Measurements from ENCODE around the gene KIAA1217. TPM values are rescaled to one million over a fixed set of nuclear protein-coding genes. Genes with fewer than 3 reads are reported as not detected.
A peak's percentile ranks its signal among the peaks of the same experiment; 100 is the strongest.
"Not testable (repeated sequence)": the region's sequence is repeated elsewhere in the genome, so short reads cannot be mapped to it uniquely, and the experiment has no call there.

KIAA1217 gene
- polyA plus RNA-seq, 1 donor: 41.8 TPM

DNA sequence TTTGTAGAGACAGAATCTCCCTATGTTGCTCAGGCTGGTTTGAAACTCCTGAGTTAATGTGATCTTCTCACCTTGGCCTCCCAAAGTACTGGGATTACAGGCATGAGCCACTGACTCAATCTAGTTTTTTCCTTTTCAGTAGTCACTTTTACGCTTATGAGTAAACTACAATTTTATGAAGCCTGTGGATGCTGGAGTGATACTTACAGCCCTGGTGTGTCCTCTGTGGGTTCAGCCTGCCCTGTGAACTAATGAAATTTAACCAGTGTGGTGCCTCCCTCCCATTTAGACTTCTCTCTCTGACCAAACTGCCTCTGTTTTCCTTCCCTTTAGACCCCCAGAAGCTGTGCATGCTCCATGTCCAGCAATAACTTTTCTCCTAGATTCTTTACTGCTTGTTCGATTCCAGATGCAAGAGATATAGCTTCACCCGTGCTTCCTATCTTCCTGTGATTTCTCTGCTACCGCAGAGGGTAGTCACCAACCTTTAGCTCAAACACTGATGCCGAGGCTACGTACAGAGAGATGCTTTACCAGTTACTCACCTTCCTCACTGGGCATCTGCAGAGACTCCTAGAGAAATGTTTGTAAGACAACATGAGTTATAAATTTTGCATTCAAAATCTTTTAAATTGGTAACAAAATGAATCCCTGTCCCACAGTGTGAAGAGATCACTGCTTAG lies 90.8 kb downstream of the KIAA1217 start:
- no peak for DNase-seq

DNA sequence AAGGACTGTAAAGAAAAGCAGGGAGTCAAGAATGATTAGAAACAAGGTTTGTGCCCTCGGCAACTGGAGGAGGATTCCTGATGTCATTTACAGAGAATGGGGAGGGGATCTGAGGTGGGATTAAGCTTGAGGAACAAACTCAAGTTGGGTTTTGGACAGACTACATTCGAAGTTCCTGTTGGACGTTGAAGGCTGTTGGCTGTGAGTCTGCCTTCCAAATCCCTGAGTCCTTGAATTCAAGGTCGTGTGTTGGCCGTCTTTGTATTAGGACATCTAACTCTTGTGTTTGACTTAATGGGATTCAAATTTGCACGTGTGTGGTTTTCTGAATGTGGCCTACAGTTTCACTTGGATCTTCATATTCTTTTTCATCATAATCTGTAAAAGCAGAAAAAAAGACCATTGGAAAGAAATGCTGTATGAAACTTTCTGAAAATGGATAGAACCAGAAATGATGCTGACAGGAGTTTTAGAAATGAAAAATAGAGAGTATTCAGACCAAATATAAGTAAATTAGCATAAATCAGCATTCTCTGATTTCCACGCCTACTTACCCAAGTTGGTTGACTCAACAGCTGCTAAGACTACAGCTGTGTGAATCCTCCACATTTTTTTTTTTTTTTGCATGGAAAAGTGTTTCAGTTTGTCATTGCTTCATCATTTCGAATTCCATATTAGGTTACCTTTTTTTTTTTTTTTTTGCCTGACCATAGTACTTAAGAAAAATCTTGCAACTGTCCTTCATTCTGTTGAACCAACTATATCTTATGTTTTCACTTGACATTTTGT lies 94.8 kb downstream of the KIAA1217 start:
- DNase-seq: no peak

DNA sequence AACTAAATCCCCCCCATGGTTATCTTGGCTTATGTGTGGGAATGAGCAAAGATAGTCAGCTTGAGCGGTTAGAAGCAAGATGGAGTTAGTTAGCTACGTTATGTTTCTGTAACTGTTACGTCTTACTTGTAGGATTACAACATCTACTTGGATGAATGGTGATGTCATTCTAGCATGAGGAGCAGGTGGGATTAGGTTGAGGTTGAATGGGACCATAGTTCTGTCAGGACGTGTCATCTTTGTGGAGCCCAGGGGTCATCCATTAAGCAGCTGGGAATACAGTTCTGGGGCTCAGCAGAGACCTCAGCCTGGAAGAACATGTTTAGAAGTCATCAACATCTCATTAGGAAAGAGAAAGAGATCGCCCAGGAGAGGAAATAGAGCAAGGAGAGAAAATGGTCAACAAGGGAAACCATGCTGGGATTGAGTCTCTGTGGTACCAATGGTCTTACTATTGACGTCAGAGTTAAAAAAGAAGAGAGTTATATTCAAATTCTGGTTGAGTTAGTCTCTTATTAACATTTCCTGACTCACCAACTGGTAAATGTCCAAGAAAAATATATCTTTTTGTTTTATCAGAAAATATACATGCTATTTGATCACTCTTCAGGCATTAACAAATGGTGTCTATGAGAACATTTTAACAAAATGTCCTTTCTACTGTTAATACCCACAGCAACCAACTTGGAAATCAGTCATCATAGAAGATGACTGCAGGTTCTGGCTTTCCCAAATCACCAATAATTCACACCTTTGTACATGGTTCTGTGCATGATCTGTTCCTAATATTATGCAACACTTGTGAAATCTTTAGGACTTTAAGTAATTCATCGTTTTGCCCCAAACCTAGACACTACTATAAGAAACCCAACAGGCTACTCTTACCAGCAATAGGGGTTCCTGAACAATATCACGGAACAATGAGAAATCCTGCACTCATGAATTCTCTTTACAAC lies 96.9 kb downstream of the KIAA1217 start:
- DNase-seq: no peak

DNA sequence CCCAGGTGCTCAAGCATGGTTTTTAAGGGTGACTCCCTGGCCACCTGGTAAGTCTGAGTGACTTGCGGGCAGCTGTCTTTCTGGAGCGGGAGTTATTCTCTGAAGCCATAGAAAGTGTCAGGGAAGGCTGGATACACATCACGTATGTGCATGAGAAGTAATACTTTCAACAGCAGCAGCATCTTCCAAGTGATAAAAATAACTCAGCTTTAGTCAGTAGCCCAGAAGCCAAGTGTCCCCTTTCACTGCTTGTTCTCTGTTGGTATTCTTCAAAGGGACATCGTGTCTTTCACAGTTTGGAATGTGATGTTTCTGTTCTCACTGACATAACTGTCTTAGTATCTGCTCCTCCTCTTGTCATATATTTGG lies 97.6 kb downstream of the KIAA1217 start:
- DNase-seq: no peak

DNA sequence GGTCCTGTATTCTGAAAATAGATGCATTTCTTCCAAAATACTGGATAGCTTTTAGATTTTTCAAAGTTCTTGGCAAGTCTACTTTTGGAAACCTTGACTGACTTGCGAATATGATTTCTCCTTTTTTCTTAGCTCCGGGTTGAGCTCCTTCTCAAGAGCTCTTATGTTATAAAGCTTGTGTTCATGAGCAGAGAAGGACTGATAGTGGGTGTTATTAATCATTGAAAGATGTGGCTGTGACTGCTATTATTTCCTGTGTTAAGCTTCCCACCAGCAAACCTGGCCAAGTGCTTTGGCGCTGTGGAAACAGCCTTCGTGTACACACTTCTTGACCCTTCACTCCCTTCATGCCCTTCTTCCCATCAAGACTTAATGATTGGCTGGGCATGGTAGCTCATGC lies 98.2 kb downstream of the KIAA1217 start:
- DNase-seq: no peak

DNA sequence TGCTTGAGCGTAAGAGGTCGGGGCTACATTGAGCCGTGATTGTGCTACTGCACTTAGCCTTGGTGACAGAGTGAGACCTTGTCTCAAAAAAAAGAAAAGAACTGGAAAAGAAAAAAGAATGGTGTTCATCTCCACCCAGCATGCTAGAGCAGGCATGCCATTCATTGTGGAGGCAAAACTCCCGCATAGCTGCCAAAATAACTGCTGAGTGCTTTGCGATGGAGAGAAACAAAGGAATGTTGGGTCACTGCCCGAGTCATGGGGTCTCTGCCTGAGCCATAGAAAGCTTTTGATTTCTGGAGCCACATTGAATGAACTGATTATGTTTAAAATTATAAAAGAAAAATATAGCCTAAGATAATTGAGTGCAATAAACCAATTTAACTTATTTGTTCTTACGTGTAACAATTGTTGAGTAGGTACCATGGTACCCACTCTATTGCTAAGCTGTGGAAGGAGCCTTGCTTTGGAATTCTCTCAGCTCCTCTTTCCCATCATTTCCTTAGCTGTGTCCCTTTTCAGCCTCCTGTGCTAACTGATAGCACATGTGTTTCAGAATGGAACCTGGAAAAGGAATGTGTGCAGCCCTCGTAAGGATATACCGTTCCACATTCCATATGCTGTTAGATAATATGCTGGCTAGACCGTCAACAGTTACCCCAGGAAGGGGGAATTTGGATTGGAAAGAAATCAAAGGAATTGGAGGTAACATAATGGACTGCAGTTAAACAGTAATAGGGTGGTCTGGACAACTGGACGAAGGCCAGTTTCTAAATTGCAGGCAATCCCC lies 99.0 kb downstream of the KIAA1217 start:
- DNase-seq: no peak

DNA sequence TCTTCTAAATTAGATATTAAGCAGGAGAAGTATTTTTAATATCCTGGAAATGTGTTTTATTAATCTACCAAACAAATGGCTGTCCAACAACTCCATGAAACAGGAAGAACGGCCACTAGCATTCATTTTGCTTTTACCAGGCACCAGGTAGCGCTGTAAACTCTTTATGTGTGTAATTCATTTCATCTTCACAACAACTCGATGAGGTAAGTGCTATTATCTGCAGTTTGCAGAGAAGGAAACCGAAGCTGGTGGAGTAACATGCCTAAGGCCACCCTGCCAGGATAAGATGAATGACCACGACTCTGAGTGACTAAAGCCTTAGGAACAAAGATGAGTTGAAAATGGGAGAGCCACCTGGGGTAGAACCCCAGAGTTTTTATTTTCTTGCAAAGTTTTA lies 101.2 kb downstream of the KIAA1217 start:
- DNase-seq: no peak

DNA sequence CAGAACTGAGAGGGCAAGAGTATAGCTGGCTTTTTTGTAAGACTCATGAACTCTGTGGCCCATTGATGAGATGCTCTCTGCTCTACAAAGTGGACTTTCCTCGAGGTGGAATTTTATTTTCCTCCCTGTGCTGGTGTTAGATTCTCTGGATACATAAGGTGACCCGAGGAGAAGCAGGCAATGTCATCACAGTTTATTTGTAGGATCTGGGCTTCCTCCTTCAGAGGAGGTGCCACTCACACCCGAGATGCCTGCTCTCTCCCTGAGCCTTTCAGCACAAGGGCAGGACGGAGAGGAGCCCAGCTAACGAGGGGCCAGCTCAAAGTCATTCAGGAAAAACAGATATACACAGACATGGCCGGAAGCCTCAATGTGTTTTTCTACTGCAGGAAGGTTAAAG lies 103.0 kb downstream of the KIAA1217 start:
- no peak for DNase-seq

DNA sequence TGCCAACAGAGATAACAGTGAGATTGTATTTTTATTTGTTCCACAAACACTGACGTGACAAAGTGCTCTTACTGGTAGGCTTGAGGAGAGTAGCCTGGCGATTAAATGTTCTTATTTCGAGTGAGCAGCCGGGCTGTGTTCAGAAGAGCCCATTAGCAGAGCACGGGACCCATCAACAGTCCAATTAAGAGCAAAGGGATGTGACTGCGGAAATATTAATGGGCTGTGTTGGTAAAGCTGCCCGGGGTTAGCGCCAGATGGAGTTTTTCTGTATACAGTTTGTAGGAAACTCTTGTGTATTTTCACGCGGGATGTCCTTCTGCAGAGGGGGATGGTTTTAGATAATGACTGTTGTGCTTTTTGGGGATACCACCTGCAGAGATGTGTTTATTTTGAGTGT lies 104.3 kb downstream of the KIAA1217 start:
- DNase-seq: no peak

DNA sequence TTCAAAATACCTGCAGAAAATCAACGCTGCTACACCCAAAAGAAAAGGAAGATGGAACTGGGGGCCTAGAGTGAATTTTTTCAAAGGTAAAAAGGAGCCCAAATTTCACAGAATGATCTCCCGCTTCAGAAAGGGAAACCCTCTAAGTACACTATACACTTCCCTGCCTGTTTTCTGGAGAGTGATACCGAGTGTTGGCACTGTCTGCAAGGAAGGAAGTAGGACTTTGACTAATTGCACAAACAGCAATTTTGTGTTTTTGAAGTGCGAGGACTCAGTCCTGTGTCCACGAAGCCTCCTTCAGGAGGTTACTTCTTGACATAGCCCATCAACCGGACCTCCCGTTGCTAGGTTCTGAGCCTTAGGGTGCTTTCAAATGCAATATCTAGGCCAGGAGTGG lies 106.3 kb downstream of the KIAA1217 start:
- DNase-seq: no peak

DNA sequence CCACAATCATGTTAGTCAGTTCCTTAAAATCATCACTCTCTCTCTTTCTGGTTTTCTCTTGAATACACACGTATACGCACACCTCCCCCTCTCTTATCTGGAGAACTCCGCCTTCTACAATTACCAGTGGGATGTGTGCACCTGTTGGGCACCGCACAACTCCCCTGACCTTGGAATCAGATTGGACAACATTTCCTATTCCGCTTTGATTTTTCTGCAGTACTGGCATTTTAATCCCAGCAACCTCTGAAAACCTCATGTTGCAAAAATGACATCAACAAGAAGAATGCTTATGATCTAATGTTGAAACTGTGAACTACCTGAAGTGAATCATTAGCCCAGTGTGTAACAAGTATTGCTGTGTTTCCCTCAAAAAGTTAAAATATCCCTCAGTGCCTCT lies 109.6 kb downstream of the KIAA1217 start:
- DNase-seq: no peak

DNA sequence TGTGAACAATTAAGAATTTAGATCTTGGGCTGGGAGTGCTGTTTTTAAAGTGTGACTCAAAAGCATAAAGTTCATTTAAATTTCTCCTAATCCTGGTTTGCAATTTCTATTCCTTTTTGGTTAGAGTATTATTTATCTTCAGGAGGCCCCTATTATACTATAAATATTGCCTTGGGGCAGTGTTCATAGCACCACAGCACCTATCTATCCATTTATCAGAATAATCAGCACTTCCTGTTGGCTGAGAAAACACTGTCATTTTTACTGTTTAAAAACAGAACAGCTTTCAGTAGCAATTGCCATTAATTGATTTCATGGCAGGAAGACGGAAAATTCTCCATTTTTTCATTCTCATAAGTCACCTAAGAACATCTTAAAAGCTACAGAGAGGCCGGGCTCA lies 111.4 kb downstream of the KIAA1217 start:
- DNase-seq: no peak

DNA sequence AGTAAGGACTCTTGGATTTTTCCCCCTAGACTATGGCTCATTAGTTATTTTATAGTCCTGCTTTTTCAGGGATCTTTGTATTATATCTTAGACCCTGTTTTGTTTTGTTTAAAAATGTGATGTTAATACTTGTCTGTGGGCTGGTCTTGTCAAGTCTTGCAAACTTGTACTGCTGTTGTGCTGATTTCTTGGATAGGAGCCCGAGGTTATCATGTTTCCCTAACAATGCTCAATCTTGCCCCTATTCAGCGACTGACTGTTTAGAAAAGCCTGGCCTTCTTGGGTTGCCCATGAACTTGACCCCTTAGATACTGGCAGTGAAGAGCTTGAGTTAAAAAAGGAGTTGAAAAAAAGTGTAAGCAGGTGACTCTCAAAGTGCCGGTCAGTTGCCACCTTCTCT lies 115.7 kb downstream of the KIAA1217 start:
- DNase-seq: no peak

DNA sequence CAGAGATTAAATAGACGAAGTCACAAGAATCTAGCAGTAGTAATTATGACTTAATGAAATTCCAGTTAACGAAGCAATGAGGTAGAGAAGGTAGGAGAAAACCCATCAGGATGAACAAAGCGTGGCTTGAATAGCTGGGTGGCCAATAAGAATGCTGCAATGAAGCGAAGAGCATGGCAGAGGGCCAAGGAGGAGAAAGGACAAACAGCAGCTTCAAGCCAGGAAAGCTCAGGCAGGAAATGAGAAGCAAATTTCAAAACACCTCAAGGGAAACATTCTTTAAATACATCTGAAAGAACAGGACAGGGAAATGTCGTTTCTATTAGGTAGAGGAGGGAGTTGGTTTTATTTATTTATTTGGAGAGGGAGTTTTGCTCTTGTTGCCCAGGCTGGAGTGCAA lies 122.5 kb downstream of the KIAA1217 start:
- DNase-seq: peak; percentile 38

DNA sequence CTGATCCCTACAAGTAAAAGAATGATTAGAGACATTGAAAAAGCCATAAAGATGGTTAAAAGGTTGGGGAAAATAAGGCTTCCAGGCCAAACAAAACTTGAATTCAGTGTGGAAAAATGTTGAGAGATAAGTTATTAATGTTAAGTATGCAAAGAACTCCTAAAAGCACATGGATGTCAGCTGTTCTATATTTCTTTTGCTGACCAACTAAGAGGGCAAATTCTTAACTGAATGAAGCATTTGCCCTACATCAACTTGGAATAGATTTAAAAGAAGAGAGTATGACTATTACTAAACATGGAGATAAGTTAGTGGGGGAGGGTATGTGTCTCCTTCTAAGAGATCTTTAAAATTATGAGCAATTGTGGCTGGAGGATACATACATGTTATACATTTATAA lies 124.8 kb downstream of the KIAA1217 start:
- no peak for DNase-seq

DNA sequence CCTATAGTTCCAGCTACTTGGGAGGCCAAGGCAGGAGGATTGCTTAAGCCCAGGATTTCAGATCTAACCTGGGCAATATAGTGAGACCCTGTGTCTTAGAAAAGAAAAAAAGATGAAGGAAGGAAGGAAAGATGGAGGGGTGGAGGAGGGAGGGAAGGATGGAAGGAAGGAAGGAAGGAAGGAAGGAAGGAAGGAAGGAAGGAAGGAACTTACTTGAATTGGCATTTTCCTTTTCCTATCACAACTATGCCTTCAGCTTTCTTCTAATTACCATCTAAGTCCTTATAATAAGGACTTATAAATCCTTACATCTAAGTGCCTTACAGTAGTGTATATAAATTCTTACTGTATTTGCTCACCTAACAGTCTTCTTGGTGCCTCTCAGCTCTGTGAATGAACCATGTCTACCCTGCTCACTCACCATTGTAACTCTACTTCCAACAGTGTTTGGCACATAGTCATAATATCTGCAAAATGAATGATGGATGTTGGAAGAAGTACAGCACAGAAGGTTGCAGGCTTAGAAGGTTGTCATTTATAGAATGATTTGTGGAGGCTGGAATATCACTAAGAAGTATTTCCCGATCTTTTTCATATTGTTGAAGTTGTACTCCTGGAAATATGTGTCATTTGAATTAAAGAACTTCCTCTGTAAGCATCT lies 125.5 kb downstream of the KIAA1217 start:
- DNase-seq: no peak

DNA sequence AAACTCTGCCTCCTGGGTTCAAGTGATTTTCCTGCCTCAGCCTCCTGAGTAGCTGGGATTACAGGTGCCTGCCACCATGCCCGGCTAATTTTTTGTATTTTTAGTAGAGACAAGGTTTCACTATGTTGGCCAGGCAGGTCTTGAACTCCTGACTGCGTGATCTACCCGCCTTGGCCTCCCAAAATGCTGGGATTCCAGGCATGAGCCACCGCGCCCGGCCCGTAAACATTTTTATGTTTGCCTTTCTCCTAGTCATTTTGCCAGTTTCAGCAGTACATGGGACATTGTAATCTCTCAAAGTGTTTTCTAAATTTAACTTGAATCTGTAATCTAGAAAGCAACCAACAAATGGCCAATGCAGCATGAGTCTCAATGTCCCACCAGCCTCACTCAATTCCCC lies 128.8 kb downstream of the KIAA1217 start:
- DNase-seq: not testable (repeated sequence)

DNA sequence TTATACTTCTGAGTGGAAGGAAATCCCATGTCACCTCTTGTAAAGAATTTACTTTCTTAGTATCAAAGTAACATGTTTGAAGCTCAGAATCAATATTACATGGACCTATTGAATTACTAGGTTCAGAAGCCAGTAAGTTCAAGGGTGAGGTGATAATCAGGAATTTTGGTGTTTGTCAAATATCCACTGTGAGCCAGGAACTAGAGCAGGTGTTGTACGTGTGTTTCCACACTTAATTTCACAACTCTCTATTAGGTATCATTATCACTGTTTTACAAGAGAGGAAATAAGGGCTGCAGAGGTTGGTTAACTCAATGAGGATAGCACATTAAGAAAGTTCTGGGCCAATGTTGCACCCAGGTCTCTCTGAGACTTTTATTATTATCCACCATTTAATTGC lies 130.4 kb downstream of the KIAA1217 start:
- DNase-seq: no peak

DNA sequence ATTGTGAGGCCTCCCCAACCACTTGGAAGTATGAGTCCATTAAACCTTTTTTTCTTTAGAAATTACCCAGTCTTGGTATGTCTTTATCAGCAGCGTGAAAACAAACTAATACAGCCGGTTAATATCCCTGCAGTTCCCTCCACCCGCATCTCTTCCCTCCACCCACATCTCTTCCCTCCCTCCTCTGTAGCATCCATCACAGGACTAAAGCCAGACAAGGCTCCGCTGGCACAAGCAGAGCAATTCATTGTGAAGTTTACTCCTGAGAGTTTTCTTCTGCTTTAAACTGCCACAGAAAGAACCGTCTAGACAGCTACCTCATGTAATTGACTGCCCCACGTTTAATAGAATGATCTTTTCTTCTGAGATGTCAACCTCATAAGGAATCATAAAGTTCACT lies 131.5 kb downstream of the KIAA1217 start:
- no peak for DNase-seq

DNA sequence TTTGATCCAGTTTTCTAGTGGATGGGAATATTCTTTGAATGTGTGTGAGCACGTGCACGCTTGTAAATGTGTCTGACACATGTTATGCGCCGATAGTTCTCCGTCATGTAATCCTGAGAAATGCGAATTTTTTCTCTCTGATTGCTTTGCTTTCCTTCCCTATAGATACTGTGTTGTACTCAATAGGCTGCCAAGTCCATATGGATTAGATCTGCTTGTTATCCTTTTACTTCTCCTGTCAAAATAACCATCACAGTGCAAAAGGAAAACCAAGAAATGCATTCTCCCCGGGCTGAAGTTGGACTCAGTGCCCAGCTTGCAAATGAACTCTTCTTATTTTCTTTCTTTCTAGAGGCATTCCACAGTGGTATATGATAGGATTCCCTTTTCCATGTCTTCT lies 131.9 kb downstream of the KIAA1217 start:
- no peak for DNase-seq

DNA sequence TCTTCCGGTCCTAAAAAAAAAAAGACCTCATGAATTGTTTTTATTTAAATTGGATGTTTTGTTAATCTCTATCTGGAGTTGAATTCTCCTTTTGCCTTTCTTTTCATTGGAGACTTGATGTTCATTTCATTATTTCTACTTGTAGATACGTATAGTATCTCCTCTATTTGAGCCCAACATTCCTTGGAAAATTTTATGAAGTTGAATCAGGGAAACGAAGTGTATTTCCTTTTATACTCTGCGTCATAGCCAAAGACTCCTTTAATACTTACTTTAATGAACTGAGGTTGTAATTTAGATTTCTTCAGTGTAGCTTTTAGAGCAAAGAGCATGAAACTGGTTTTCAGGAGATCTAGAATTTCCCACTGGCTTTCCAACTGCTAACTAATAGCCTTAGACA lies 132.4 kb downstream of the KIAA1217 start:
- DNase-seq: no peak

DNA sequence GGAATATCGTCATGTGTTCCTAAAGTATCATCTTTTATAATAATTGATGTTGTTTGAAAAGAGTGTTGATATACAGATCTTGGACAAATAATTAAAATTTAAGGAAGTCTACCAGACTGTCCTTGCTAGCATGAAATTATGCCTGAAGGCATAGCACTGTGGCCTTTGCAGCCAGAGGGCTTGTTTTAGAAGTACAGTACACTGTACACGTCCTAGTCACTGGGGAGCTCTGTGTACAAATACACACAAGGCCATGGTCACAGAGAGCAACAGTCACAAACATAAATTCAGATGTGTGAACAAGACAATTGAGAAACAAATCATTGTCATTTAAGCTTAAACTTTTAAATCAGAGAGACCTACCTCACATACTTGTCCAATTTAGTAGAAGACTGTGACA lies 133.0 kb downstream of the KIAA1217 start:
- DNase-seq: no peak

Data from hindlimb muscle (tissue), 1 donor.